Measurements from ENCODE around the gene ATP8B1. TPM values are rescaled to one million over a fixed set of nuclear protein-coding genes. Genes with fewer than 3 reads are reported as not detected.

Gene ATP8B1
- total RNA-seq, 3 donors from 2014 or later: 175 to 406 (median 316) TPM

DNA sequence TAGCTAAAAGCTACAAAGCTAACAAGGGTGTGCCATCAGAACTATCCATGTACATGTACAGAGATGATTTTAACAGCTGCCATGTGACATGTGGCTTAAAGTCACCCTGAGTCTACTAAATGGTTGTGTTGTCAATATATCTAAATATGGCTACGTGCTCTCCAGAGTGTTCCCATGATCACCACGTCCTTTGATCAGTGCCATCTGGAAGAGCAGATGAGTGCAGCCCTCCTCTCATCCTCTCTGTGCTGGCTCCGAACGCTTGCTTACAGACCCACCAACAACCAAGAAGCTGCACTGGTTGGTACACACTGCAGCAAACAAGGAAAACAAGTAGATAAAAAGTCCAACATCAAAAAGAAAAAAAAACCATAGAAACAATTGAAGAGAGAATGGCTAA lies 92.9 kb downstream of the ATP8B1 start:
- TF ChIP-seq, protein P1, sequence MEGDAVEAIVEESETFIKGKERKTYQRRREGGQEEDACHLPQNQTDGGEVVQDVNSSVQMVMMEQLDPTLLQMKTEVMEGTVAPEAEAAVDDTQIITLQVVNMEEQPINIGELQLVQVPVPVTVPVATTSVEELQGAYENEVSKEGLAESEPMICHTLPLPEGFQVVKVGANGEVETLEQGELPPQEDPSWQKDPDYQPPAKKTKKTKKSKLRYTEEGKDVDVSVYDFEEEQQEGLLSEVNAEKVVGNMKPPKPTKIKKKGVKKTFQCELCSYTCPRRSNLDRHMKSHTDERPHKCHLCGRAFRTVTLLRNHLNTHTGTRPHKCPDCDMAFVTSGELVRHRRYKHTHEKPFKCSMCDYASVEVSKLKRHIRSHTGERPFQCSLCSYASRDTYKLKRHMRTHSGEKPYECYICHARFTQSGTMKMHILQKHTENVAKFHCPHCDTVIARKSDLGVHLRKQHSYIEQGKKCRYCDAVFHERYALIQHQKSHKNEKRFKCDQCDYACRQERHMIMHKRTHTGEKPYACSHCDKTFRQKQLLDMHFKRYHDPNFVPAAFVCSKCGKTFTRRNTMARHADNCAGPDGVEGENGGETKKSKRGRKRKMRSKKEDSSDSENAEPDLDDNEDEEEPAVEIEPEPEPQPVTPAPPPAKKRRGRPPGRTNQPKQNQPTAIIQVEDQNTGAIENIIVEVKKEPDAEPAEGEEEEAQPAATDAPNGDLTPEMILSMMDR (IDR thresholded peaks at IDR 0.05): no peak
- Histone ChIP-seq H3K9me3 (no peaks in the 10 kb centered on the region), H3K4me1 (ENCODE audit: low read depth) (peaks cover 17% of the 10 kb centered on the region), H3K4me3 (no peak overlapping the region), H3K36me3 (ENCODE audit: low read depth) (no peaks in the 10 kb centered on the region)
- intact Hi-C loops (cut with DNase I, micrococcal nuclease): no loop called here
- ATAC-seq (peak; percentile 19), DNase-seq (no peak)

DNA sequence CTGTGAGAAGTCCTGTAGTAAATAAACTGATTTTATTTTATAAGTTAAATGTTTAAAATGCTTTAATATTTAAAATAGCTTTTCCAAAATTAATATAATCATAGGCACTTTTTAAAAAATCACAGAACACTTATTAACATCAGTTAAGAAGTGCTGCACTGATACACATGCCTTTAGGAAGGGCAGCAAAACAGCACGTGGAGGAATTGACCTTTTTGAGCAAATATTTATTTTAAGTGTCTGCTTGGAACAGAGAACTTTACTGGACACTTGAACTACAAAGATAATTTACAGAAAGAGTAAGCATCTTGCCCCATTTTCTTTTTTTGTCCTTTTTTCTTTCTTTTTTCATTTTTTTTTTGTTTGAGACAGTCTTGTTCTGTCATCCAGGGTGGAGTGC lies 93.8 kb downstream of the ATP8B1 start:
- ATAC-seq: no peak
- Histone ChIP-seq H3K9me3 (no peaks in the 10 kb centered on the region), H3K36me3 (ENCODE audit: low read depth) (no peaks in the 10 kb centered on the region), H3K4me3 (no peak overlapping the region), H3K4me1 (ENCODE audit: low read depth) (peaks cover 17% of the 10 kb centered on the region)
- TF ChIP-seq, protein P1 (IDR thresholded peaks at IDR 0.05): no peak
- intact Hi-C loops (cut with DNase I, micrococcal nuclease): no loop called here
- DNase-seq: no peak

DNA sequence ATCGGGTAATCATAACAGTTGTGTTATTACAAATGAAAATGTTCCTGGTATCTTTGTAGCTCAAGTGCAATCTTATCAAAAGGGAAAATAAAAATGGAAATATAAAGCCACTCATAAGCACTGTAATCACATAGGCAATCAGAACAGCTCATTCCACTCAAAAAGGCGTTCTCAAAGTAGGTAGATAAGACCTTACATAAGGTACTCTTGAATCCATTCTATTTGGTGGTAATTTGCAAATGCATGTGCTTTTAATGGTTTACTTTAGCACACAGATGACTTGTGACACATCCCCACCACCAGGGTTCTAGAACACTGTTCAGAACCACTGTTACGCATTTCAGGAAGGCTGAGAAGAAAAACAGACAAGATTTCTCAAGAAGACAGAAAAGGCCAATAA lies 94.8 kb downstream of the ATP8B1 start:
- no peak overlapping the region for H3K4me3 ChIP-seq
- no peaks in the 10 kb centered on the region for H3K9me3 ChIP-seq
- peaks cover 17% of the 10 kb centered on the region for H3K4me1 ChIP-seq (ENCODE audit: low read depth)
- no peaks in the 10 kb centered on the region for H3K36me3 ChIP-seq (ENCODE audit: low read depth)
- DNase-seq (no peak), ATAC-seq (no peak)
- intact Hi-C loops (cut with DNase I, micrococcal nuclease): no loop called here
- TF ChIP-seq, protein P1 (IDR thresholded peaks at IDR 0.05): no peak

DNA sequence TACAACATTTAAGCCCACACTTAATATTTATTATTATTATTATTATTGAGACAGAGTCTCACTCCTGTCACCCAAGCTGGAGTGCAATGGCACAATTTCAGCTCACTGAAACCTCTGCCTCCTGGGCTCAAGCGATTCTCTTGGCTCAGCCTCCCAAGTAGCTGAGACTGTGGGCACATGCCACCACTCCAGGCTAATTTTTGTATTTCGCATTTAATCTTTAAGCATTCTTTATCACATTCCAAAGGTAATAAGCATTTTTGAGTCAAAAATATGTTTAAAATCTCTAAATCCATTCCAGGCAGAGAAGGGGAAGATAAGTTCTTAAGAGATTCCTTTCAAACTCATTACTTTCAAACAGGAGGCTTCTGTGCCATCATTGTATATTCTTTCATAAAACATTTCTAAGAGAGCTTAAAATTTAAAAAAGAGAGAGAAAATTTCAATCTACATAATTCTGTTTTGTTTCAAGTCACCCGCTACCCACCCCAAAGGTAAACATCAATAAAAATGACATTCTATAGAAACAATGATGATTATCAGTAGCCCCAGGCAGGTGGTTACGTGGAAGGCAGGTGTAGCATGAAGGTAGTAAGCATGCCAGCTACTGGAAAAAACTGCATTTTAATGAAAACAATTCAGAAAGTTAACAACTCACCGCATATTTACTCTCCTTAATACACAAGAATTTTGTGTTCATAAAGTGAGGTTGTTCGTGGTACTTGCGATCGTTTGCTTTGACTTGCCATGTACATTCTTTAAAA lies 97.1 kb downstream of the ATP8B1 start:
- intact Hi-C loops (cut with DNase I, micrococcal nuclease): no loop called here
- DNase-seq (no peak), ATAC-seq (peak; percentile 61)
- TF ChIP-seq, protein P1 (IDR thresholded peaks at IDR 0.05): no peak
- peaks cover 17% of the 10 kb centered on the region for H3K4me1 ChIP-seq (ENCODE audit: low read depth)
- H3K9me3 ChIP-seq: no peaks in the 10 kb centered on the region
- no peaks in the 10 kb centered on the region for H3K36me3 ChIP-seq (ENCODE audit: low read depth)
- no peak overlapping the region for H3K4me3 ChIP-seq

DNA sequence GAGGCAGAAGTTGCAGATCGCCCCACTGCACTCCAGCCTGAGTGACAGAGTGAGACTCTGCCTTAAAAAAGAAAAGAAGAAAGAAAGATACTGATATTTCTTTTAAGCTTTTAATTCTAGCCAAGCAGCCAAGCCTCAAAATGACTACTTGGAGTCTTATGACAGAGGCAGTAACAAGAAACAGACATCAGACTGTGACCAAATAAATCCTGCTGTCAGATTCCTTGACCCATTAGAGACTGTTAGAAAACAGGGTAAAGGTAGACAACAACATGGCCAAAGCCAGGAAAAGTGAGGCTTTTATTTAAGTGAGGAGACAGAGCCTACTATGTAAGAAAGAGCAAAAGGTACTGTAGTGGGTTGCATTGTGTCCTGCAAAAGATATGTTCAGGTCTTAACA lies 98.1 kb downstream of the ATP8B1 start:
- Histone ChIP-seq H3K9me3 (no peaks in the 10 kb centered on the region), H3K4me3 (no peak overlapping the region), H3K36me3 (ENCODE audit: low read depth) (no peaks in the 10 kb centered on the region), H3K4me1 (ENCODE audit: low read depth) (peaks cover 17% of the 10 kb centered on the region)
- ATAC-seq (no peak), DNase-seq (no peak)
- TF ChIP-seq, protein P1 (IDR thresholded peaks at IDR 0.05): no peak
- intact Hi-C loops (cut with DNase I, micrococcal nuclease): no loop called here

Data from mucosa of descending colon (tissue), 3 donors.